Stimulated activated CD4-positive, alpha-beta T cell treated with anti-CD3 and anti-CD28 coated beads, Interleukin-4, amount 100 ng/mL, for 24 hours (primary cell): ENCODE results near the gene ITPR3.
A peak's percentile ranks its signal among the peaks of the same experiment; 100 is the strongest.
"Not testable (repeated sequence)": the region's sequence is repeated elsewhere in the genome, so short reads cannot be mapped to it uniquely, and the experiment has no call there.

Experiments used
- DNase-seq: peaks from one replicate; pipeline ENCODE4 v3.0.0-alpha.2; 2020

Gene ITPR3

GRCh38 chr6:33616113-33616512 lies 5.0 kb upstream of the ITPR3 start:
- DNase-seq = no peak

- DNase-seq = no peak
Observed at GRCh38 chr6:33616913-33617312, 4.2 kb upstream of the ITPR3 start.

- DNase-seq = no peak
Observed at GRCh38 chr6:33619166-33619840, 1.8 kb upstream of the ITPR3 start.

- peak; percentile 33 for DNase-seq
Observed at GRCh38 chr6:33620158-33620855, 815 bp upstream of the ITPR3 start.

- DNase-seq = peak; percentile 37
Observed at GRCh38 chr6:33621711-33622388, 728 bp downstream of the ITPR3 start.

GRCh38 chr6:33622456-33623431 lies 1.6 kb downstream of the ITPR3 start:
- DNase-seq = no peak

- no peak for DNase-seq
Observed at GRCh38 chr6:33623895-33624381, 2.8 kb downstream of the ITPR3 start.

GRCh38 chr6:33624856-33625255 lies 3.7 kb downstream of the ITPR3 start:
- DNase-seq = no peak

- no peak for DNase-seq
Observed at GRCh38 chr6:33627876-33628275, 6.8 kb downstream of the ITPR3 start.

GRCh38 chr6:33628401-33628964 lies 7.4 kb downstream of the ITPR3 start:
- DNase-seq = no peak

- no peak for DNase-seq
Observed at GRCh38 chr6:33630014-33630413, 8.9 kb downstream of the ITPR3 start.

- DNase-seq = not testable (repeated sequence)
Observed at GRCh38 chr6:33631521-33631920, 10.4 kb downstream of the ITPR3 start.

GRCh38 chr6:33631971-33632557 lies 10.9 kb downstream of the ITPR3 start:
- no peak for DNase-seq

GRCh38 chr6:33632558-33633039 lies 11.5 kb downstream of the ITPR3 start:
- peak; percentile 51 for DNase-seq

- DNase-seq = no peak
Observed at GRCh38 chr6:33633084-33633461, 12.0 kb downstream of the ITPR3 start.

- peak; percentile 38 for DNase-seq
Observed at GRCh38 chr6:33633462-33634158, 12.5 kb downstream of the ITPR3 start.

GRCh38 chr6:33634161-33634727 lies 13.1 kb downstream of the ITPR3 start:
- no peak for DNase-seq

GRCh38 chr6:33634946-33635345 lies 13.8 kb downstream of the ITPR3 start:
- DNase-seq = no peak

- DNase-seq = no peak
Observed at GRCh38 chr6:33636655-33637054, 15.5 kb downstream of the ITPR3 start.

- no peak for DNase-seq
Observed at GRCh38 chr6:33638556-33638955, 17.4 kb downstream of the ITPR3 start.

GRCh38 chr6:33639559-33639958 lies 18.4 kb downstream of the ITPR3 start:
- DNase-seq = no peak
